PC-3 (cell line): ENCODE results near the gene COL15A1. TPM values are rescaled to one million over a fixed set of nuclear protein-coding genes. Genes with fewer than 3 reads are reported as not detected.

Experiments
- ATAC-seq: fragments of 200-7000 bp; cut with Tn5 transposase; 2 replicates; pipeline ENCODE4 v1.9.1; 2020; ENCODE audit warnings: mild to moderate bottlenecking, moderate library complexity
- BruUV-seq: library from RNA; stranded (reverse); fragments of 400-500 nt; replicated peaks from 2 replicates; lab custom pipeline; 2021; lab: Mats Ljungman, UMichigan
- CTCF ChIA-PET: fragments of 300-600 bp; sonication (Branson Sonifier 250); formaldehyde crosslinking; loops from one replicate; lab custom pipeline; 2022; ENCODE audit warnings: antibody characterized with exemption; lab: Charles Lee
- POLR2A ChIA-PET: fragments of 300-600 bp; sonication (Branson Sonifier 250); formaldehyde crosslinking; loops from one replicate; lab custom pipeline; 2022; ENCODE audit warnings: antibody characterized with exemption; ENCODE audit not compliant: unreplicated experiment; lab: Charles Lee
- DNase-seq: peaks from one replicate; pipeline ENCODE4 v3.0.0-alpha.2; 2015
- H2AFZ ChIP-seq: fragments of 300-600 bp; sonication (generic); 2 replicates; pipeline ENCODE4 v1.6.0; 2016; ENCODE audit warnings: antibody characterized with exemption, low read length
- H3F3A ChIP-seq: fragments of 300-600 bp; sonication (generic); one replicate; pipeline ENCODE4 v1.6.0; 2017; ENCODE audit warnings: antibody characterized with exemption, low read length, control low read depth, mild to moderate bottlenecking; ENCODE audit not compliant: unreplicated experiment
- H3K27ac ChIP-seq: fragments of 300-600 bp; sonication (generic); 2 replicates; pipeline ENCODE4 v1.5.1; 2016; ENCODE audit warnings: mild to moderate bottlenecking, low read length
- H3K27me3 ChIP-seq: fragments of 300-600 bp; sonication (generic); 2 replicates; pipeline ENCODE4 v1.6.1; 2016; ENCODE audit warnings: low read length, mixed read lengths
- H3K36me3 ChIP-seq: fragments of 300-600 bp; sonication (generic); 2 replicates; pipeline ENCODE4 v1.6.1; 2016; ENCODE audit warnings: low read depth, mixed run types, low read length, mixed read lengths
- H3K4me1 ChIP-seq: fragments of 300-600 bp; sonication (generic); 2 replicates; pipeline ENCODE4 v1.5.1; 2016; ENCODE audit warnings: low read length; ENCODE audit not compliant: insufficient read depth
- H3K4me2 ChIP-seq: fragments of 300-600 bp; sonication (generic); 2 replicates; pipeline ENCODE4 v1.6.0; 2016; ENCODE audit warnings: low read length
- H3K4me3 ChIP-seq: fragments of 300-600 bp; sonication (generic); 2 replicates; pipeline ENCODE4 v1.5.1; 2016; ENCODE audit warnings: mild to moderate bottlenecking, low read length, mixed read lengths
- H3K79me2 ChIP-seq: fragments of 300-600 bp; sonication (generic); 2 replicates; pipeline ENCODE4 v1.6.1; 2017; ENCODE audit warnings: low read length, mixed read lengths
- H3K9ac ChIP-seq: fragments of 300-600 bp; sonication (generic); 2 replicates; pipeline ENCODE4 v1.6.0; 2016; ENCODE audit warnings: mild to moderate bottlenecking, low read length
- H3K9me2 ChIP-seq: fragments of 300-600 bp; sonication (generic); replicated peaks from 2 replicates; pipeline ENCODE4 v1.6.1; 2016; ENCODE audit warnings: mixed run types, low read length, mixed read lengths
- H3K9me3 ChIP-seq: fragments of 300-600 bp; sonication (generic); 2 replicates; pipeline ENCODE4 v1.6.1; 2016; ENCODE audit warnings: low read length, mixed read lengths
- H4K20me1 ChIP-seq: fragments of 300-600 bp; sonication (generic); 2 replicates; pipeline ENCODE4 v1.6.1; 2016; ENCODE audit warnings: low read length, mixed read lengths
- CTCF ChIP-seq: fragments of 300-600 bp; sonication (generic); conservative IDR thresholded peaks from 2 replicates; pipeline ENCODE4 v1.5.1; 2017; ENCODE audit warnings: antibody characterized with exemption, low read depth, mild to moderate bottlenecking, low read length
- EZH2 ChIP-seq: fragments of 300-600 bp; sonication (generic); IDR thresholded peaks from one replicate; pipeline ENCODE4 v1.6.1; 2017; ENCODE audit warnings: antibody characterized with exemption, mild to moderate bottlenecking, low read length; ENCODE audit not compliant: unreplicated experiment
- EZH2phosphoT487 ChIP-seq: fragments of 300-600 bp; sonication (generic); IDR thresholded peaks from 2 replicates; pipeline ENCODE4 v1.6.1; 2018; ENCODE audit warnings: mild to moderate bottlenecking, antibody characterized with exemption, low read length, borderline replicate concordance
- intact Hi-C: fragments of 100-400 bp; cut with micrococcal nuclease; formaldehyde crosslinking; loops from 2 replicates; pipeline ENCODE4 v1.9.0; 2023
- total RNA-seq: library from RNA; depleted of rRNA; stranded (reverse); fragments of >200 nt; gene quantifications from 2 replicates; pipeline ENCODE4 v1.2.3, GENCODE V29; 2014

The COL15A1 gene
- total RNA-seq, 1 experiment from 2014 or later, result 0.04 TPM

GRCh38 chr9:98957826-98958225, 14.1 kb downstream of the COL15A1 start:
- TF ChIP-seq EZH2, result no peak
- H2AFZ ChIP-seq, result no peak overlapping the region
- CTCF ChIA-PET, result no interaction called here
- H3K4me2 ChIP-seq, result no peak overlapping the region
- POLR2A ChIA-PET, result no interaction called here
- H3F3A ChIP-seq, result no peaks in the 10 kb centered on the region
- H3K27me3 ChIP-seq, result no peaks in the 10 kb centered on the region
- no peak overlapping the region for H3K9ac ChIP-seq
- H4K20me1 ChIP-seq, result no peaks in the 10 kb centered on the region
- H3K9me2 ChIP-seq, result no peaks in the 10 kb centered on the region
- H3K36me3 ChIP-seq, result no peaks in the 10 kb centered on the region
- no peak for ATAC-seq
- no peak for DNase-seq
- no TSS peak for BruUV-seq
- no peaks in the 10 kb centered on the region for H3K79me2 ChIP-seq
- no peak overlapping the region for H3K27ac ChIP-seq
- intact Hi-C loops, result no loop called here
- H3K4me1 ChIP-seq, result no peaks in the 10 kb centered on the region
- no peak overlapping the region for H3K4me3 ChIP-seq
- no peaks in the 10 kb centered on the region for H3K9me3 ChIP-seq

- Histone ChIP-seq H3K27ac (no peak overlapping the region), H3K9ac (no peak overlapping the region), H3K4me3 (no peak overlapping the region), H3K36me3 (no peaks in the 10 kb centered on the region), H3K79me2 (no peaks in the 10 kb centered on the region), H3K4me2 (no peak overlapping the region), H3K9me3 (no peaks in the 10 kb centered on the region), H4K20me1 (no peaks in the 10 kb centered on the region), H2AFZ (no peak overlapping the region), H3K4me1 (no peaks in the 10 kb centered on the region), H3K27me3 (no peaks in the 10 kb centered on the region), H3F3A (no peaks in the 10 kb centered on the region), H3K9me2 (no peaks in the 10 kb centered on the region)
- intact Hi-C loops, result no loop called here
- TF ChIP-seq EZH2phosphoT487 (no peak), EZH2 (no peak), CTCF (no peak)
- ATAC-seq, result 0 out of 2 replicates have a peak, but pooled peaks have one; percentile 20
- no TSS peak for BruUV-seq
- DNase-seq, result no peak
- POLR2A ChIA-PET, result no interaction called here
- CTCF ChIA-PET, result no interaction called here
These were observed 14.7 kb downstream of the COL15A1 start for GRCh38 chr9:98958271-98958984.

- no peaks in the 10 kb centered on the region for H3K9me3 ChIP-seq
- POLR2A ChIA-PET, result no interaction called here
- H3K9ac ChIP-seq, result no peak overlapping the region
- no peaks in the 10 kb centered on the region for H3F3A ChIP-seq
- H3K9me2 ChIP-seq, result no peaks in the 10 kb centered on the region
- intact Hi-C loops, result no loop called here
- no peak overlapping the region for H3K4me2 ChIP-seq
- ATAC-seq (no peak), DNase-seq (no peak)
- no TSS peak for BruUV-seq
- no peaks in the 10 kb centered on the region for H3K27me3 ChIP-seq
- no peaks in the 10 kb centered on the region for H3K36me3 ChIP-seq
- H3K27ac ChIP-seq, result no peak overlapping the region
- H3K4me1 ChIP-seq, result no peaks in the 10 kb centered on the region
- no peaks in the 10 kb centered on the region for H3K79me2 ChIP-seq
- CTCF ChIA-PET, result no interaction called here
- no peak overlapping the region for H2AFZ ChIP-seq
- no peak overlapping the region for H3K4me3 ChIP-seq
- H4K20me1 ChIP-seq, result no peaks in the 10 kb centered on the region
- no peak for TF ChIP-seq CTCF
- no peak for TF ChIP-seq EZH2phosphoT487
- no peak for TF ChIP-seq EZH2
These were observed 16.7 kb downstream of the COL15A1 start for GRCh38 chr9:98960409-98960808.
